ENCODE data around the gene ZSCAN5A.
A peak's percentile ranks its signal among the peaks of the same experiment; 100 is the strongest.
"Not testable (repeated sequence)": the region's sequence is repeated elsewhere in the genome, so short reads cannot be mapped to it uniquely, and the experiment has no call there.

Gene ZSCAN5A

DNA sequence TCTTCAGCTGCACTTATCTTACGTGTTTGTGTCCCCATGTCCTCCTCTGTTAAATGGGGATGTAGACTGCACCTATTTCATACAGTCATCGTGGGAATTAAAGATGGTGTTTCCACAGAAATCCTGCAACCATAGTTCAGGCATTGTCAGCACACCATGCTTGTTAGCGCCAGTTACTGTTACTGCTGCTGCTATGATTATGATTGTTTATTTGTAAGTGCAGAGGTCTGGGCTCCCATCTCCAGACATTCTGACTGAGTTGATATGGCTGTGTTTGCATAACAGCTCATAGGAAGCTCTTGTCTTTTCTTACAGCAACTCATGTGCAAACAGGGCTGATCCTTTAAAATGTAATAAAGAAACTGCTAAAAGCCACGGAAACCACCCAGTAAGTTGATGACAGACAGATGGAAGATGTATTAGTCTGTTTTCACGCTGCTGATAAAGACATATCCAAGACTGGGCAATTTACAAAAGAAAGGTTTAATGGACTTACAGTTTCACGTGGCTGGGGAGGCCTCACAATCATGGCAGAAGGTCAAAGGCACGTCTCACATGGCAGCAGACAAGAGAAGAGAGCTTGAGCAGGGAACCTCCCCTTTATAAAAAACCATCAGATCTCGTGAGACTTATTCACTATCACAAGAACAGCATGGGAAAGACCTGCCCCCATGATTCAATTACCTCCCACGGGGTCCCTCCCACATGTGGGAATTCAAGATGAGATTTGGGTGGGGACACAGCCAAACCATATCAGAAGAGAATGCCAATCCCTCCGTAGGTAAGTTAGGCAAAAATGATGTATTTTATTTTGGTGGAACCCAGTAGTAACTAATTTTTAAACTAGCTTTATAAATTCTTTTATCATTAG lies 1.6 kb downstream of the ZSCAN5A start:
- no peak for DNase-seq

DNA sequence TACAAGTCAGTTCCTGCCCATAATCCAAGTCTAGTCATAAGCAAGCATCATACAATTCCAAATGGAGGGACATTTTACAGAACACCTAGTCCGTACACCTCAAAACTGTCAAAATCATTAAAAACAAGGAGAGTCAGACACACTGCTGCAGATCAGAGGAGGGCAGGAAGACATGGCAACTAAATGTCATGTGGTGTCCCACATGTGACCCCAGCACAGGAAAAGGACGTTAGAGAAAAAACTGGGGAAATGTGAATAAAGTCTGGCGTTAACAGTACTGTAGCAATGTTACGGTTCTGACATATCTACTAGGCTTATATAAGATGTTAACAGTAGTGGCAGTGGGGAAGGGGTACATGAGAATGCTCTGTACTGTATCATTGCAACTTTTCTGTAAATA lies 2.3 kb downstream of the ZSCAN5A start:
- DNase-seq = no peak

DNA sequence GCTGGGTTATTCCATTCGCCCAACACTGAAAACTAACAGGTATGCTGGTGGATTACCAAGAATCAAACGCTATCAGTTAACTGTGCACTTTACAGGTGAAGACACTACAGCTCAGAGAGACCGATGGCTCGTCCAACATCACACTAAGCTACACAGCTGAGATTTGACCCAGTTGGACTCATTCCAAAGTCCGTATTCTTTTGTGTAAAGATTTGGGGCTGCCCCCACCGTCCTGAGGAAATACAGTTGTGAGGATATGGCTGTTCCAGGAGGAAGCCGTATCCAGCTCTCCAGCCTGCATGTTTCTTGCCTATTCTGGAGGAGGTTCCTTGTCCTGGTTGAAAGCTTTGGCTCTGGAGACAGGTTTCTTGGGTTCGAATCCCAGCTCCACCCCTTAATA lies 4.2 kb downstream of the ZSCAN5A start:
- no peak for DNase-seq

DNA sequence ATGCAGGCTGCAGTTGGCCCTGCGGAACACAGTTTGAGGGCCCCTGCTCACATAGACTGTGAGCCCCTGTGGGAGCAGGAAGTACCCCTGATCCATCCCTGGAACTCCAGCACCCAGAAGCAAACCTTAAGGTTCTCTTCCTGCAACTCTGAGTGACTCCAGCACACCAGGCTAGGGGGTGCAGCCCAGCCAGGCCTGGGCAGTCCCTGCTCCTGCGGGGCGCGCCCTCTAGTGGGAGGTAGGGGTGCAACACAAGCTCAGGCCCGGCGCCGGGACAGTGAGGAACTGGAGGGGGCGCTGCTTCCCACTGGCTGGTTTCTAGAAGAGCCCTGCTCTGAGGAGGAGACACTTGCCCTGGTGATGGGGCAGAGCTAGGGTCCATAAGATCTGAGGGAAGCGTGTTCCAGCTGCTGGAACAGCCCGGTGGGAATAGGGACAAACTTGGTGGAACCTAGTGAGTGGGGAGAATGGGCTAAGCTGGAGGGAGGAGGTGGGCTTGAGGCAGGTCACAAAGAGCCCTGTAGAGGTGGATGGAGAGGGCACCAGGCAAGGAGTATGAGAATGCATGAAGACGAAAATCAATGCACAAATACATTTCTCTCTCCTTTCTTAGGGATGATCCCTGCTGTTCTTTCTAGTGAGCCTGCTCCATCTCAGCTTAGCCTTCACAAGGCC lies 5.0 kb downstream of the ZSCAN5A start:
- peak; percentile 13 for DNase-seq

DNA sequence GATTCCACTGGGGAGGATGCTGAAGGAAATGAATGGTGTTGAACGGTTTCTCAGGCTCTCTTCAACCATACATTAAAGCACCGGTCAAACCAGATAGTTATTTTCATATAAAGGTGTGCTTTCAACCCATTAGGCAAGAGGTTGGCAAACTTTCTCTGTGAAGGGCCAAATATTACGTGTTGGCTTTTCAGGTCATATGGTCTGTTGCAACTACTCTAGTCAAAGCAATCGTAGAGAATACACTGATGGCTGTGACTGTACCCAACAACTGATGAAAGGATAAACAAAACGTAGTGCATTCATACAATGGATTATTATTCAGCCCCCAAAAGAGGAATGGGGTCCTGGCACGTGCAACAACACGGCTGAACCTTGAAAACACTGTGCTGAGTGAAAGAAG lies 5.8 kb downstream of the ZSCAN5A start:
- no peak for DNase-seq

DNA sequence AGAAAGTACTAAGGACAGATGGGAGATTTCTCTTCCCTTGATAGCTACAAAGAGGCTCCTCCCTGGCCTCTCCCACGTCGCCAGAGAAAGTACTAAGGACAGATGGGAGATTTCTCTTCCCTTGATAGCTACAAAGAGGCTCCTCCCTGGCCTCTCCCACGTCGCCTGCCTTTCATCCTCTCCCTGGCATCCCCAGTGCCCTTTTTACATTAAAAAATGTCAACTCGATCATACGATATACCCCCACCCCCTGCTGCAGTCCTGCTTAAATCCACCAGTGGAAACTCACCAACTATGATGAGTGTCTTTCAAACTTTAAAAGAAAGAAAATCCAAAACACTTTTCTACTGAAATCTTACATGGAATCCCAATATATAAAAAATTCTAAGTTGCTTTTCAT lies 7.6 kb downstream of the ZSCAN5A start:
- not testable (repeated sequence) for DNase-seq

DNA sequence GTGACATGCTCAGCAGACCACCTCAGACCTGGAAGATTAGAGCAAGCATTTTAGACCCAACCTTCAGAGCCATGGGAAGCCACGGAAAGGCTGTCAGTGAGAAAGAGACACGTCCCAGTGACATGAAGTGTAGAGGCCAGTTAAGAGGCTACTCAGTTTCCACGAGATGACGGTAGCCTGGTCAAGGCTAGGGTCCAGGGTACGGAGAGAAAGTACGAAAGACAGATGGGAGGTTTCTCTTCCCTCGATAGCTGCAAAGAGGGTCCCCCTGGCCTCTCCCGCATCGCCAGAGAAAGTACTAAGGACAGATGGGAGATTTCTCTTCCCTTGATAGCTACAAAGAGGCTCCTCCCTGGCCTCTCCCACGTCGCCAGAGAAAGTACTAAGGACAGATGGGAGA lies 8.6 kb downstream of the ZSCAN5A start:
- no peak for DNase-seq

DNA sequence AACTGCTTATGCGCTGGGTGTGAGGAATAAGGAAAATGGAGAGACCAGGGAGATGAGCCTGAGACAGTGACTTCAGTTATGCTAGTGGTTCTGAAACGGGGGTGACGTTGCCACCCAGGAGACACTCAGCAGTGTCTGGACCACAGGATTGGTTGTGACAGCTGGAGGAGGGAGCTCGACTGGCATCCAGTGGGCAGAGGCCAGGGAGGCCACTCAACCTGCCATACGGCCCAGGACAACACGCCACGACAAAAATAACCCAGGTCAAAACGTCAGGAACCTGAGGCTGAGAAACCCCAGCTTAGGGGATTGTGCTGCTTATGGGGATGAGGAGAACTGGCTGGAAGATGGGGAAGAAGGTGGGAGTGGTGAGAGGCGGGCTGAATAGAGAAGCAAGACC lies 10.4 kb downstream of the ZSCAN5A start:
- DNase-seq = no peak

DNA sequence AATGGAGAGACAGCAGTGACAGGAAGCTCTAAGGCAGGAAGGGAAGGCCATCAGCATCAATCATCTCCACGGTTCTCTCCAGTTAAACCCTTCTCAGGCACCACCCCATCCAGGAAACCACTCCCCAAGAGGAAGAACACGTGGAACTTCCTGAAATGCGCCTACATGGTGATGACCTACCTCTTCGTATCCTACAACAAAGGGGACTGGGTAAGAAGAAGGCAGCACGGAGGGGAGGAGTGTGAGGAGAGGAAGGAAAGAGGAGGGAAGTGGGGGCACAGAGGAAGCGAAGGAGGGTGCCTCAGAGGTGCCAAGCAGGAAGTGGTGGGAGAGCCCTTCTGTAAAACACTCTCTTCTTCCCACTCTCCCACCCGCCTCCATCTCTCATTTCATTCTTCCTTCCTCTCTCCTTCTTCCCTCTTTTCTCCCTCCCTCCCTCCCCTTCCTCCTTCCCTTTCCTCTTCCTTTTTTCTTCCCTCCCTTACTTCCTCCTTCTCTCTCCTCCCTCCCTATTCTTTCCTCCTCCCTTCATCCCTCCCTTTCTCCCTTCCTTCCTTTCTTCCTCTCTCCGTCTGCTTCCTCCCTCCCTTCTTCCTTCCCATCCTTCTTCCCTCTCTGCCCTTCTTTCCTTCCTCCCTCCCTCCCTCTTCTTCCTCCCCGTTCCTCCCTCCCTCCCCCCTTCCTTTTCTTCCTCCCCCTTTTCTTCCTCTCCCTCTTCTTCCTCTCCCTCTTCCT lies 12.6 kb downstream of the ZSCAN5A start:
- DNase-seq = no peak

DNA sequence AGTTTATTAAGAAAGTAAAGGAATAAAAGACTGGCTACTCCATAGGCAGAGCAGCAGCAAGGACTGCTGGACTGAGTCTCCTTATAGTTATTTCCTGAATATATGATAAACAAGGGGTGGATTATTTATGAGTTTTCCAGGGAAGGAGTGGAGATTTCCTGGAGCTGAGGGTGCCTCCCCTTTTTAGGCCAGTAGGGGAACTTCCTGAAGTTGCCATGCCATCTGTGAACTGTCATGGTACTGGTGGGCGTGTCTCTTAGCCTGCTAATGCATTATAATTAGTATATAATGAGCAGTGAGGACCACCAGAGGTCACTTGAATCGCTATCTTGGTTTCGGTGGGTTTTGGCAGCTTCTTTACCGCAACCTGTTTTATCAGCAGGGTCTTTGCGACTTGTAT lies 13.5 kb downstream of the ZSCAN5A start:
- no peak for DNase-seq

DNA sequence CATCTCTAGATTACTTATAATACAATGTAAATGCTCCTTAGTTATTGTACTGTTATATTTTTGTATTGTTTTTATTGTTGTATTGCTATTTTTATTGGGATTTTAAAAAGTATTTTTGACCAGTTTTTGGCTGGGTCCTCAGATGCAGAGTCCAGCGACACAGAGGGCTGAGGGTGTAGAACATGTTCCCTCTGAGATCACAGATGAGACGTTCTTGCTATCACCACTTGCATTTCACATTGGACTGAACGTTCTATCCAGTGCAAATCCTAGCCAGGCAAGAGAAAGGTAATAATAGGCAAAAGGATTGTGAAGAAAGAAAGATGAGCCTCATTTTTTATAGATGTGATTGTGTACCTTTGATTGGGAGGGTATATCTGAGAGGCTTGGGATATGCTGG lies 15.0 kb downstream of the ZSCAN5A start:
- DNase-seq = no peak

DNA sequence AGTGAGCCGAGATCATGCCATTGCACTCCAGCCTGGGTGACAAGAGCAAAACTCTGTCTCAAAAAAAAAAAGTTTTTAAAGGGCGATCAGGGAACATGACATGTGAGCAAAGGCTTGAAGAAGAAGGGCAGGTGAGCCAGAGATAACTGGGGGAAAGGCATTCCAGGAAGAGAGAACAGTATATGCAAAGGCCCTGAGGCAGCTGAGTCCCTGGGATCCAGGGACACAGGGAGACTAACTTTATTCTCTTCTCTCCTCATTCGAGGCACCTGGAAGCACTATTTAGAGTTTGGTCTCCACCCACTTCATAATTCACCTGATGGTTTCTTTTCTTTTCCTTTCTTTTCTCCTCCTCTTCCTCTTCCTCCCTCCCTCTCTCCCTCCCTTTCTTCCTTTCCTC lies 17.6 kb downstream of the ZSCAN5A start:
- DNase-seq = no peak

DNA sequence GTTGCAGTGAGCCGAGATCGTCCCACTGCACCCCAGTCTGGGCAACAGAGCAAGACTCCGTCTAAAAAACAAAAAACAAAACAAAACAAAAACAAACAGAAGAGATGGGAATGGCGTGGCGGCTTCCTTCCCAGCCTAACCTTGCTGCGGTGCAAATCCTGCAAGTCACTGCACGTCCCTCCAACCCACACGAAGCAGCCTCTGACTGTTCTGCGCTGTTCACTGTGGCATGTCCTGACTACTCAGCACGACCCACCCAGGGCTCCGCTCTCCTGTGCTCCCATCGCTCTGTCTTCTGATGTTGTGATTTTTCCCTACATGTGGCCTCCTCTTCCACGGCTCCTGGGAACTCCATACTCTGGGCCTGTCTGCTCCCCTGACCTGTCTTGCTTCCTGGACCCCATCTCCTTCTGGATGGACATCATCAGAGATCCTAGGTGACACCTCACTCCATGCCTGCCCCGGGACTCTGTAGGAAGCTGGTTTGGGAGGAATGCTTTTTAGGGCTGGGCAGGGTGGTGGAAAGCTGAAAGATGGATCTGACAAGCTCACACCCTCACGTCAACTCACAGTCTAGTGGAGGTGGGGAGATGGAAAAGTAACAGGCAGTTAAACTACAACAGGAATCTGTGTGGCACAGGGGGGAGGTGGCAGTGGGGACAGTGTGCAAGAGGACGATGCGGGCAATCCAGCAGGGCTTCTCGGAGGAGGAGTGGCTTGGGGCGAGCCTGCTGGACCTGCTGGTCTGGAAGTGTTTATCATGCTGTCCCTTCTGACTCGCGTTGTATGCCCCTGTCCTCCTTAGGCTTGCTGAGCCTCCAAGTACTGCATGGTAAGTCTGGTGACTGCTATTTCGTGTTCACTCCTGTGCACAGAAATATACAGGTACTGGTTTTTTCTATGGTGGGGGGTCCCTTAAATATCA lies 18.8 kb downstream of the ZSCAN5A start:
- no peak for DNase-seq

DNA sequence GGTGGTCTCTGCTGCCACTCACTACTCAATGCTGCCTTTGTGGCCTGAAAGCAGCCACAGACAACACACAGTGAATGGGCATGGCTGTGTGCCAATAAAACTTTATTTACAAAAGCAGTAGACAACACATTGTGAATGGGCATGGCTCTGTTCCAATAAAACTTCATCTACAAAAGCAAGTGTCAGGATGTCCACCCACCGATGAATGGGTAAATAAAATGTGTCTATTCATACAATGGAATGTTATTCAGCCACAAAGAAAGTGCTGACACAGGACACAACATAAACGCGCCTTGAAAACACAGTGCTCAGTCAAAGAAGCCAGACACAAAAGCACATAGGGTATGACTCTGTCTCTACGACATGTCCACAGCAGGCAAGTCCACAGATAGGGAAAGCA lies 20.1 kb downstream of the ZSCAN5A start:
- DNase-seq = no peak

DNA sequence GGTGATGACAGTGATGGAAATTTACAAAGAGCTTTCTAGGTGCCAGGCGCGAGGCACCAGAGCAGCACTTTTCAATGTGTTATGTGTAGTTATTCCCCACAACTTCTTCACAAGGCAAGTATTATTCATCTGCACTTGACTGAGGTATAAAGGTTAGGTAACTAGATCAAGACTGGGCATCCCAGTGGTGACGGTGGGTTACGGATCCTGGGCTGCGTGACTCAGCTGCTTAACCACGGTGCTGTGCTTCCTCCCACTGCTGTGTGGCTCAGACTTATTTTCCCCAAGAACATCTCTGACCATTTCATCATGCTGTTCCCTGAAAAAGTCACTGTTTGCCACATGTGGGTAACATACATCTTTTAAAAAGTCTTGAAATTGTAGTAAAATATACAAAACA lies 22.8 kb downstream of the ZSCAN5A start:
- DNase-seq = no peak

DNA sequence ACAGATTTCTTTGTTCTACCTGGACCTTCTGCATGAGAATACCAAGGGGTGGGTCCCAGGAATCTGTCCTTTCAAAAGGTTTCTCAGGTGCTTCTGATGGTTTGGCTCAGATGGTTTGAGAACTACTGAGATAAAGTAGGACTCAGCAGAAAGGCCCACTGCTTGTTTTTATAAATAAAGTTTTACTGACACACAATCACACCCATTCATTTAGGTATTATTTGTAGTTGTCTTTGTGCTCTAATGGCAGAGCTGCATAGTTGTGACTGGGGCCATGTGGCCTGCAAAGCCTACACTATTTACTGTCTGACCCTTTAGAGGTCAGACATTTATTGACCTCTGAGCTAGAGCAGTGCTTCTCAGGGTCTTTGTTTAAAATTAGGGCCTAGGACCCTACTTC lies 24.5 kb downstream of the ZSCAN5A start:
- no peak for DNase-seq

DNA sequence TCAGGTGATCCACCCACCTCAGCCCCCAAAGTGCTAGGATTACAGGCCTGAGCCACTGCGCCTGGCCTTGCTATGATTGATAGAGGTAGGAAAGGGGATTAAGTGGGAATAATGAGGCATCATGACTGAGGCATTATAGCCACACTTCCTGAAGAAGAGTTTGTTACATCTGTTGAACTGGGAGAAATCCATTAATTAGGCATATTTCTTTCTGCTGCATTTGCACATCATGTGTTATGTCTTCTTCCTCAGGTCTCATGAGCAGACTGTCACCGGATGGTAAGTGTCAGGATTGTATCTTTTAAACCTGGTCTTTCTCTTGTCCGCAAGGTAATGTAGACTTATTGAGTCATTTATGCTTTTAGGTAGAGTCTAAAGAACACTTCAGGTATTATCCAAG lies 29.9 kb downstream of the ZSCAN5A start:
- DNase-seq = no peak

DNA sequence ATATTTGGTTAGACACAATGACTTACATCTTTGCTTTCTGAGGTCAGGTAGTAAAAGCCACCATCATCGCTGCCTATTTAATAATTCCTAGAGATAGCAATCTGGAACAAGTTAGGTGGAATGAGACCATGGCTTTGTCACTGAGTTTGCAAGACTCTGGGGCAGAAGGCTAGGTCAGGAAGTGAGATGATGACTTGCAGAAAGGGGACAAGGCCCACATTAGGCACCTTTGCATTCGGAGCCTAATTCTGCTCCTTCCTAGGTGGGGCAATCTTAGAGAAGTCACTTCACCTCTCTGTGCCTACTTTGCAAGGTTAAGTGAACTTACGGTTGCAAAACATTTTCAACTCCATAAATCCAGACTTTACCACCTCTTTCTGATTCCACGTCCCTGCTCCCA lies 31.8 kb downstream of the ZSCAN5A start:
- no peak for DNase-seq

DNA sequence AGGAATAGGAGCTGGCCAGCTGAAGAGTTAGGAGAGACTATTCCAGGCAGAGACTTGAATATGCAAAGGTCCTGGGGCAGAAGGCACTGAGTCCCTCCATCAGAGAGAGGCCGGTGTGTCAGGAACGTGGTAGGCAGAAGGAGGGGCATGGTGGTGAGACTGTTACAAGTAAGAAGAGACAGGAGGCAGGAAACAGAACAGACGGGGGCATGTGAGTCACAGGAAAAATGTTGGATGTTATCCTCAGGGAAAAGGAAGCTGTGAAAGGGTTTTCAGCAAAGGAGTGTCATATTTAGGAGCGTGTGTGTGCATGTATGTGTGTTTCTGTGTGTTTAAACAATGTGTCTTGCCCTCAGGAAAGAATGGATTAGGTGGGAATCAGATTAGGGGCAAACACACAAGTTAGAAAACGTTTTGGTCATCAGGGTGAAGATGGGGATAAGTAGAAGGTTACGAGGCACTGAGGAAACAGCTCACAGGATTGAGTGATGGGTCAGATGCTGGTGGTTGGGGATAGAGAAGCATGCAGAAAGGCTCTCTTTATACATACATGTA lies 41.0 kb downstream of the ZSCAN5A start:
- no peak for DNase-seq

DNA sequence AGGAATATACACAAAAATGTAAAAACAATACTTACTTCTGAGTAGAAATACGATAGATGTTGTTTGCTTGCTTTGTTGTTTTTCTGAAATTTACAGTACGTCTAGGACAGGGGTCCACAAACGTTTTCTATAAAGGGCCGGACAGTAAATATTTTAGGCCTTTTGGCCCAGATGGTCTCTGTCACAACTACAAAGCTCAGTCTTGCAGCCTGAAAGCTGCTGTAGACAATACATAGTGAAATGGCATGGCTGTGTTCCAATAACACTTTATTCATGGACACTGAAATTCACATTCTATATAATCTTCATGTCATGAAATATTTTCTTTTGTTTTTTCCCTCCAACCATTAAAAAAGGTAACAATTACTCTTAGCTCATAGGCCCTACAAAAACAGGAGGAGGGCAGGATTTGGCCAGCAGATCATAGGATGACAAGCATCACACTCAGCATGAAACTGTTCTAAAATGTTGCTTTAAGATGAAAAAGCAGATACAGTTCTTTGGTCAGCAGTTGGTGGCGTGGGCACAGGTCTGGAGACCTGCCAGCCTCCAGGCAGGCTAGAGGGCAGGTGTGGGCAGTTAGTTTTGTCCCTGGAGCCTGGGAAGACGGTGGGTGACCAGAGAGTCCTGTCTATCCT lies 42.4 kb downstream of the ZSCAN5A start, which contains the start of gene EDDM13:
Gene EDDM13 (plus strand): TSS at position 588 of the 638 bp plus-strand sequence. CDS start 87 bp downstream, outside the sequence.
- DNase-seq = no peak

DNA sequence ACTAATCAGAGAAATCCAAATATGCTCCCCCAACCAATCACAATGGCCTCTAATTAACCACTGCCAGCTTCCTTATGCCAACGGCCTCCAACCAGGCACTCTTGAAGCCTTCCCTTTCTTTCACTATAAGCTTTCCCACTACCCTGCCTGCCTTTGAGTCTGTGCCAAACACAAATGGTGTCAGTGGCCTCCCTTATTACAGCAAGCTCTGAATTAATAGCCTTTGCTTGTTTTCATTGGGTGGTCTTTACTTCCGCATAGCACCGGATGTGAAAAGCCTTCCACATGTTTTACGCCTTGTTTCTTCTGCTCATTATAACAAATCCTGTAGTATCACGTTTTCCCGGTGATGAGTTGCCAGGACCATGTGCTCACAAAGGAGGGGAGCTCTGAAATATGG lies 43.5 kb downstream of the ZSCAN5A start:
- DNase-seq = no peak

DNA sequence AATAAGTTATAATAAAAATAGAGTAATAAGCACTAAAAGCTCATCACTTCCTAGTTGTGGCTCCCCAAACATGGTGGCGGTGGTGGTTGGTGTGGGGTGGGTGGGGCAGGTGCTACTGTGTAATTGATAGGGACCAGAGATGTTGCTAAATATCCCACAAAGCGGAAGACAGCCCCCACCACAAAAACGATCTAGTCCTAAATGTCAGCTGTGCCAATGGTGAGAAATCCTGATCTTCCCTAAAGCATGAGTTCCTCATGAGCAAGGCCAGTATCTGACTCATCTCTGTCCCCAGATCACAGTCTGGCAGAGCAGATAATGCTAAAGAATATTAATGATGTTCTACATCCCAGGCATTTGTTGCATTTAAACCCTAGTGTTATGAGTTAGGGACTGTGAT lies 44.0 kb downstream of the ZSCAN5A start:
- DNase-seq = no peak
